WTC11 (cell line): ENCODE data around the gene KIF11. TPM values are rescaled to one million over a fixed set of nuclear protein-coding genes. Genes with fewer than 3 reads are reported as not detected.
A peak's percentile ranks its signal among the peaks of the same experiment; 100 is the strongest.

Experiments
- ATAC-seq: fragments of 200-7000 bp; cut with Tn5 transposase; 2 replicates; pipeline ENCODE4 v1.10.0; 2021; ENCODE audit warnings: mild to moderate bottlenecking, moderate library complexity
- Bru-seq: library from RNA; stranded (reverse); fragments of 400-500 nt; gene quantifications from one replicate; lab custom pipeline; 2021; lab: Mats Ljungman, UMichigan
- CTCF ChIA-PET: fragments of 300-600 bp; sonication (Branson Sonifier 250); formaldehyde crosslinking; loops from one replicate; lab custom pipeline; 2021; ENCODE audit warnings: antibody characterized with exemption; lab: Charles Lee
- POLR2A ChIA-PET: fragments of 350-600 bp; sonication (Branson Sonifier 250); formaldehyde crosslinking; loops from one replicate; lab custom pipeline; 2021; ENCODE audit warnings: antibody characterized with exemption; lab: Charles Lee
- DNase-seq: peaks from one replicate; pipeline ENCODE4 v3.0.0; 2021; ENCODE audit warnings: low spot score
- H3K27ac Mint-ChIP-seq: 2 replicates; pipeline ENCODE4 v1.8.0; 2021; ENCODE audit warnings: mixed read lengths
- H3K27me3 Mint-ChIP-seq: 2 replicates; pipeline ENCODE4 v1.8.0; 2021; ENCODE audit warnings: low read depth, mild to moderate bottlenecking, moderate library complexity, mixed read lengths
- H3K36me3 Mint-ChIP-seq: 2 replicates; pipeline ENCODE4 v1.8.0; 2021; ENCODE audit warnings: mixed read lengths
- H3K4me1 Mint-ChIP-seq: 2 replicates; pipeline ENCODE4 v1.8.0; 2022; ENCODE audit warnings: mixed read lengths
- H3K4me3 Mint-ChIP-seq: 2 replicates; pipeline ENCODE4 v1.8.0; 2021; ENCODE audit warnings: mild to moderate bottlenecking, moderate library complexity, mixed read lengths
- H3K9me3 Mint-ChIP-seq: 2 replicates; pipeline ENCODE4 v1.8.0; 2021; ENCODE audit warnings: mixed read lengths
- CBFB ChIP-seq: sonication (generic); formaldehyde crosslinking; IDR thresholded peaks from 2 replicates; pipeline ENCODE4 v1.8.1; 2022; ENCODE audit warnings: mild to moderate bottlenecking, low read depth, missing genetic modification reagents
- EMX1 ChIP-seq: fragments of 250-450 bp; sonication (Bioruptor Pico); IDR thresholded peaks from 2 replicates; pipeline ENCODE4 v1.8.0; 2021; ENCODE audit warnings: mild to moderate bottlenecking
- ETV6 ChIP-seq: sonication (generic); formaldehyde crosslinking; IDR thresholded peaks from 2 replicates; pipeline ENCODE4 v1.8.1; 2022; ENCODE audit warnings: mild to moderate bottlenecking, missing genetic modification reagents
- GABPB1 ChIP-seq: sonication (generic); formaldehyde crosslinking; IDR thresholded peaks from 2 replicates; pipeline ENCODE4 v1.8.1; 2023; ENCODE audit warnings: mild to moderate bottlenecking, missing genetic modification reagents
- GRHL2 ChIP-seq: fragments of 250-450 bp; sonication (Bioruptor Pico); IDR thresholded peaks from 2 replicates; pipeline ENCODE4 v1.8.0; 2022; ENCODE audit warnings: mild to moderate bottlenecking, moderate library complexity; ENCODE audit not compliant: insufficient replicate concordance, severe bottlenecking
- JUN ChIP-seq: sonication (generic); formaldehyde crosslinking; IDR thresholded peaks from 2 replicates; pipeline ENCODE4 v1.8.0; 2023; ENCODE audit warnings: mild to moderate bottlenecking, missing genetic modification reagents
- KAT7 ChIP-seq: sonication (generic); formaldehyde crosslinking; IDR thresholded peaks from 2 replicates; pipeline ENCODE4 v1.8.1; 2023; ENCODE audit warnings: missing genetic modification reagents, mild to moderate bottlenecking, borderline replicate concordance
- NFYB ChIP-seq: sonication (generic); formaldehyde crosslinking; conservative IDR thresholded peaks from 2 replicates; pipeline ENCODE4 v1.8.0; 2022; ENCODE audit warnings: low read depth, missing genetic modification reagents
- NR1H2 ChIP-seq: sonication (generic); formaldehyde crosslinking; IDR thresholded peaks from 2 replicates; pipeline ENCODE4 v1.9.0; 2021; ENCODE audit warnings: mild to moderate bottlenecking, moderate library complexity, missing genetic modification reagents
- NR2C2 ChIP-seq: sonication (generic); formaldehyde crosslinking; IDR thresholded peaks from 2 replicates; pipeline ENCODE4 v1.8.0; 2022; ENCODE audit warnings: mild to moderate bottlenecking, missing genetic modification reagents
- OVOL2 ChIP-seq: fragments of 250-450 bp; sonication (Bioruptor Pico); IDR thresholded peaks from 2 replicates; pipeline ENCODE4 v1.9.0; 2021; ENCODE audit warnings: mild to moderate bottlenecking, borderline replicate concordance
- RELA ChIP-seq: sonication (generic); formaldehyde crosslinking; IDR thresholded peaks from 2 replicates; pipeline ENCODE4 v1.8.1; 2022; ENCODE audit warnings: missing genetic modification reagents, mild to moderate bottlenecking, borderline replicate concordance
- SMAD3 ChIP-seq: sonication (generic); formaldehyde crosslinking; IDR thresholded peaks from 2 replicates; pipeline ENCODE4 v1.8.0; 2022; ENCODE audit warnings: missing genetic modification reagents, mild to moderate bottlenecking, borderline replicate concordance
- TEAD1 ChIP-seq: sonication (generic); formaldehyde crosslinking; IDR thresholded peaks from 2 replicates; pipeline ENCODE4 v1.8.0; 2022; ENCODE audit warnings: mild to moderate bottlenecking, missing genetic modification reagents
- TP53 ChIP-seq: sonication (generic); formaldehyde crosslinking; IDR thresholded peaks from 2 replicates; pipeline ENCODE4 v1.8.1; 2023; ENCODE audit warnings: mild to moderate bottlenecking, missing genetic modification reagents
- ZNF232 ChIP-seq: sonication (generic); formaldehyde crosslinking; IDR thresholded peaks from 2 replicates; pipeline ENCODE4 v1.8.0; 2022; ENCODE audit warnings: mild to moderate bottlenecking, missing genetic modification reagents
- ZNF263 ChIP-seq: sonication (generic); formaldehyde crosslinking; IDR thresholded peaks from 2 replicates; pipeline ENCODE4 v1.8.1; 2022; ENCODE audit warnings: low read depth, mild to moderate bottlenecking, moderate library complexity, missing genetic modification reagents
- ZNF416 ChIP-seq: fragments of 250-450 bp; sonication (Bioruptor Pico); IDR thresholded peaks from 2 replicates; pipeline ENCODE4 v1.9.0; 2021; ENCODE audit warnings: mild to moderate bottlenecking, inconsistent platforms
- ZNF671 ChIP-seq: fragments of 250-450 bp; sonication (Bioruptor Pico); IDR thresholded peaks from 2 replicates; pipeline ENCODE4 v1.8.0; 2021; ENCODE audit warnings: mild to moderate bottlenecking
- long read RNA-seq, 3 experiments: library from RNA in 1 of 3; library from capped mRNA in 1 of 3; library from polyadenylated mRNA in 1 of 3; unstranded in 2 of 3; stranded (forward) in 1 of 3; transcript quantifications; one replicate each; pipeline ENCODE4 v2.0.0, GENCODE V29; 2021
- total RNA-seq: library from RNA; stranded (reverse); gene quantifications from 3 replicates; pipeline ENCODE4 v1.2.3, GENCODE V29; 2021
- TF ChIP-seq, protein P1 (sequence below): fragments of 250-450 bp; sonication (Bioruptor Pico); IDR thresholded peaks from 2 replicates; pipeline ENCODE4 v2.1.2; 2022; ENCODE audit warnings: mild to moderate bottlenecking, moderate library complexity
- TF ChIP-seq, protein P2 (sequence below): fragments of 250-450 bp; sonication (Bioruptor Pico); IDR thresholded peaks from 2 replicates; pipeline ENCODE4 v1.9.0; 2021; ENCODE audit warnings: mild to moderate bottlenecking, borderline replicate concordance
- TF ChIP-seq, protein P3 (sequence below): sonication (generic); formaldehyde crosslinking; IDR thresholded peaks from 2 replicates; pipeline ENCODE4 v1.8.1; 2022; ENCODE audit warnings: mild to moderate bottlenecking, moderate library complexity, missing genetic modification reagents
- TF ChIP-seq, protein P4 (sequence below): sonication (generic); formaldehyde crosslinking; IDR thresholded peaks from 2 replicates; pipeline ENCODE4 v1.8.1; 2023; ENCODE audit warnings: mild to moderate bottlenecking, missing genetic modification reagents, moderate library complexity
- TF ChIP-seq, protein P5 (sequence below): sonication (generic); formaldehyde crosslinking; IDR thresholded peaks from 2 replicates; pipeline ENCODE4 v1.8.1; 2023; ENCODE audit warnings: mild to moderate bottlenecking, missing genetic modification reagents

KIF11 gene
- total RNA-seq (46.0 to 55.7 TPM (median 47.5 TPM) in 3 replicates), Bru-seq, nascent RNA (percentile 88 among the genes with signal in this experiment)
- long read RNA-seq, experiment 1, full-length matches to known transcripts: 209 of 298 reads
- long read RNA-seq, experiment 1, partial matches to known transcripts: 62 of 298 reads
- long read RNA-seq, experiment 1, other reads (novel, unspliced or antisense): 27 of 298 reads
- long read RNA-seq, experiment 2, full-length matches to known transcripts: 23 of 78 reads
- long read RNA-seq, experiment 2, partial matches to known transcripts: 18 of 78 reads
- long read RNA-seq, experiment 2, other reads (novel, unspliced or antisense): 37 of 78 reads
- long read RNA-seq, experiment 3, full-length matches to known transcripts: 2 of 12 reads
- long read RNA-seq, experiment 3, partial matches to known transcripts: 10 of 12 reads
- long read RNA-seq, experiment 3, other reads (novel, unspliced or antisense): 0 of 12 reads

DNA sequence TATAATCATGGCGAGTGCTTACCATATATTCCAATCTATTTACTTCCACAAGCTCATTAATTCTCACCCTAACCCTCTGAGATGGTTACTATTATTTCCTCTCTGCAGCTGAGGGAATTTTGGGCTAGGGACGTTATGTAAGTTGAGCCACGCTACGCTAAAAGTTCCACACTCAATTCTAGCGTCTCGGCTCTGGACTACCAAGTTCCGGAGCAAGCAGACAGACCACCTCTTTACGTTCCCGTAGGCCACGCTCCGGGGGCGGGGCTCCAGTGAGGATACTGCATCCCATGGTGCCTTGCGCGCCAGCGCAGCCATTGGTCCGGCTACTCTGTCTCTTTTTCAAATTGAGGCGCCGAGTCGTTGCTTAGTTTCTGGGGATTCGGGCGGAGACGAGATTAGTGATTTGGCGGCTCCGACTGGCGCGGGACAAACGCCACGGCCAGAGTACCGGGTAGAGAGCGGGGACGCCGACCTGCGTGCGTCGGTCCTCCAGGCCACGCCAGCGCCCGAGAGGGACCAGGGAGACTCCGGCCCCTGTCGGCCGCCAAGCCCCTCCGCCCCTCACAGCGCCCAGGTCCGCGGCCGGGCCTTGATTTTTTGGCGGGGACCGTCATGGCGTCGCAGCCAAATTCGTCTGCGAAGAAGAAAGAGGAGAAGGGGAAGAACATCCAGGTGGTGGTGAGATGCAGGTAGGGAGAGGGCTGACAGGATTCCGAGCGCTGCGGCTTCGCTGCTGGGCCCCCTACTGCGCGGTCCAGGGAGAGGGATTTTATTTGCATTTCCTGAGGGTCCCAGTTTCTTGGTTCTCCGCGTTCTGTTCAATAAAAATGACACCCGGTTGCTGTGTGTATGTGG is at the start of gene KIF11:
KIF11 (plus strand) TSS at position 370 of the 858 bp plus-strand sequence; CDS start at position 616, 246 bp downstream.
- Mint-ChIP-seq H3K36me3 (no peaks in the 10 kb centered on the region), H3K4me3 (peak within 1 kb of the TSS; percentile 95), H3K27ac (peak within 1 kb of the TSS; percentile 100), H3K27me3 (no peaks in the 10 kb centered on the region), H3K4me1 (peaks cover 52% of the 10 kb centered on the region), H3K9me3 (no peaks in the 10 kb centered on the region)
- DNase-seq (peak; percentile 97), ATAC-seq (peak; percentile 88)
- CTCF ChIA-PET: no interaction called here
- POLR2A ChIA-PET: interaction anchor here (3.2 kb wide), 1 partner anchor 20 kb away, joined by 15 read pairs; the partner anchor contains the start of gene IDE
- TF ChIP-seq ZNF263 (CRISPR knock-in tag): no peak
- no peak for TF ChIP-seq NR1H2 (CRISPR knock-in tag)
- TF ChIP-seq, protein P1, sequence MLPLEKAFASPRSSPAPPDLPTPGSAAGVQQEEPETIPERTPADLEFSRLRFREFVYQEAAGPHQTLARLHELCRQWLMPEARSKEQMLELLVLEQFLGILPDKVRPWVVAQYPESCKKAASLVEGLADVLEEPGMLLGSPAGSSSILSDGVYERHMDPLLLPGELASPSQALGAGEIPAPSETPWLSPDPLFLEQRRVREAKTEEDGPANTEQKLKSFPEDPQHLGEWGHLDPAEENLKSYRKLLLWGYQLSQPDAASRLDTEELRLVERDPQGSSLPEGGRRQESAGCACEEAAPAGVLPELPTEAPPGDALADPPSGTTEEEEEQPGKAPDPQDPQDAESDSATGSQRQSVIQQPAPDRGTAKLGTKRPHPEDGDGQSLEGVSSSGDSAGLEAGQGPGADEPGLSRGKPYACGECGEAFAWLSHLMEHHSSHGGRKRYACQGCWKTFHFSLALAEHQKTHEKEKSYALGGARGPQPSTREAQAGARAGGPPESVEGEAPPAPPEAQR (CRISPR knock-in tag): no peak
- no peak for TF ChIP-seq ZNF671 (CRISPR knock-in tag)
- TF ChIP-seq NR2C2 (CRISPR knock-in tag): no peak
- no peak; the same call in 1 of the 2 replicates for TF ChIP-seq KAT7 (CRISPR knock-in tag)
- TF ChIP-seq NFYB (CRISPR knock-in tag): 0 out of 2 replicates have a peak, but pooled peaks have one; percentile 30
- TF ChIP-seq, protein P2, sequence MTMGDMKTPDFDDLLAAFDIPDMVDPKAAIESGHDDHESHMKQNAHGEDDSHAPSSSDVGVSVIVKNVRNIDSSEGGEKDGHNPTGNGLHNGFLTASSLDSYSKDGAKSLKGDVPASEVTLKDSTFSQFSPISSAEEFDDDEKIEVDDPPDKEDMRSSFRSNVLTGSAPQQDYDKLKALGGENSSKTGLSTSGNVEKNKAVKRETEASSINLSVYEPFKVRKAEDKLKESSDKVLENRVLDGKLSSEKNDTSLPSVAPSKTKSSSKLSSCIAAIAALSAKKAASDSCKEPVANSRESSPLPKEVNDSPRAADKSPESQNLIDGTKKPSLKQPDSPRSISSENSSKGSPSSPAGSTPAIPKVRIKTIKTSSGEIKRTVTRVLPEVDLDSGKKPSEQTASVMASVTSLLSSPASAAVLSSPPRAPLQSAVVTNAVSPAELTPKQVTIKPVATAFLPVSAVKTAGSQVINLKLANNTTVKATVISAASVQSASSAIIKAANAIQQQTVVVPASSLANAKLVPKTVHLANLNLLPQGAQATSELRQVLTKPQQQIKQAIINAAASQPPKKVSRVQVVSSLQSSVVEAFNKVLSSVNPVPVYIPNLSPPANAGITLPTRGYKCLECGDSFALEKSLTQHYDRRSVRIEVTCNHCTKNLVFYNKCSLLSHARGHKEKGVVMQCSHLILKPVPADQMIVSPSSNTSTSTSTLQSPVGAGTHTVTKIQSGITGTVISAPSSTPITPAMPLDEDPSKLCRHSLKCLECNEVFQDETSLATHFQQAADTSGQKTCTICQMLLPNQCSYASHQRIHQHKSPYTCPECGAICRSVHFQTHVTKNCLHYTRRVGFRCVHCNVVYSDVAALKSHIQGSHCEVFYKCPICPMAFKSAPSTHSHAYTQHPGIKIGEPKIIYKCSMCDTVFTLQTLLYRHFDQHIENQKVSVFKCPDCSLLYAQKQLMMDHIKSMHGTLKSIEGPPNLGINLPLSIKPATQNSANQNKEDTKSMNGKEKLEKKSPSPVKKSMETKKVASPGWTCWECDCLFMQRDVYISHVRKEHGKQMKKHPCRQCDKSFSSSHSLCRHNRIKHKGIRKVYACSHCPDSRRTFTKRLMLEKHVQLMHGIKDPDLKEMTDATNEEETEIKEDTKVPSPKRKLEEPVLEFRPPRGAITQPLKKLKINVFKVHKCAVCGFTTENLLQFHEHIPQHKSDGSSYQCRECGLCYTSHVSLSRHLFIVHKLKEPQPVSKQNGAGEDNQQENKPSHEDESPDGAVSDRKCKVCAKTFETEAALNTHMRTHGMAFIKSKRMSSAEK: no peak
- TF ChIP-seq ETV6 (CRISPR knock-in tag): peak; percentile 85
- no peak for TF ChIP-seq OVOL2 (CRISPR knock-in tag)
- no peak for TF ChIP-seq ZNF416 (CRISPR knock-in tag)
- TF ChIP-seq RELA (CRISPR knock-in tag): peak; percentile 44; the same call in 1 of the 2 replicates
- TF ChIP-seq SMAD3 (CRISPR knock-in tag): peak; percentile 89; the same call in 1 of the 2 replicates
- TF ChIP-seq GABPB1: peak; percentile 40
- TF ChIP-seq ZNF232: peak; percentile 28; the same call in 1 of the 2 replicates
- TF ChIP-seq, protein P3, sequence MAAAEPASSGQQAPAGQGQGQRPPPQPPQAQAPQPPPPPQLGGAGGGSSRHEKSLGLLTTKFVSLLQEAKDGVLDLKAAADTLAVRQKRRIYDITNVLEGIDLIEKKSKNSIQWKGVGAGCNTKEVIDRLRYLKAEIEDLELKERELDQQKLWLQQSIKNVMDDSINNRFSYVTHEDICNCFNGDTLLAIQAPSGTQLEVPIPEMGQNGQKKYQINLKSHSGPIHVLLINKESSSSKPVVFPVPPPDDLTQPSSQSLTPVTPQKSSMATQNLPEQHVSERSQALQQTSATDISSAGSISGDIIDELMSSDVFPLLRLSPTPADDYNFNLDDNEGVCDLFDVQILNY: peak; percentile 70; the same call in 1 of the 2 replicates
- TF ChIP-seq CBFB: no peak
- 0 out of 2 replicates have a peak, but pooled peaks have one; percentile 75 for TF ChIP-seq TP53 (CRISPR knock-in tag)
- peak; percentile 49 for TF ChIP-seq TEAD1 (CRISPR knock-in tag)
- 0 out of 2 replicates have a peak, but pooled peaks have one; percentile 22 for TF ChIP-seq JUN (CRISPR knock-in tag)
- TF ChIP-seq GRHL2: no peak
- TF ChIP-seq, protein P4, sequence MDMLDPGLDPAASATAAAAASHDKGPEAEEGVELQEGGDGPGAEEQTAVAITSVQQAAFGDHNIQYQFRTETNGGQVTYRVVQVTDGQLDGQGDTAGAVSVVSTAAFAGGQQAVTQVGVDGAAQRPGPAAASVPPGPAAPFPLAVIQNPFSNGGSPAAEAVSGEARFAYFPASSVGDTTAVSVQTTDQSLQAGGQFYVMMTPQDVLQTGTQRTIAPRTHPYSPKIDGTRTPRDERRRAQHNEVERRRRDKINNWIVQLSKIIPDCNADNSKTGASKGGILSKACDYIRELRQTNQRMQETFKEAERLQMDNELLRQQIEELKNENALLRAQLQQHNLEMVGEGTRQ: peak; percentile 24; the same call in 1 of the 2 replicates
- TF ChIP-seq, protein P5, sequence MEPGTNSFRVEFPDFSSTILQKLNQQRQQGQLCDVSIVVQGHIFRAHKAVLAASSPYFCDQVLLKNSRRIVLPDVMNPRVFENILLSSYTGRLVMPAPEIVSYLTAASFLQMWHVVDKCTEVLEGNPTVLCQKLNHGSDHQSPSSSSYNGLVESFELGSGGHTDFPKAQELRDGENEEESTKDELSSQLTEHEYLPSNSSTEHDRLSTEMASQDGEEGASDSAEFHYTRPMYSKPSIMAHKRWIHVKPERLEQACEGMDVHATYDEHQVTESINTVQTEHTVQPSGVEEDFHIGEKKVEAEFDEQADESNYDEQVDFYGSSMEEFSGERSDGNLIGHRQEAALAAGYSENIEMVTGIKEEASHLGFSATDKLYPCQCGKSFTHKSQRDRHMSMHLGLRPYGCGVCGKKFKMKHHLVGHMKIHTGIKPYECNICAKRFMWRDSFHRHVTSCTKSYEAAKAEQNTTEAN (CRISPR knock-in tag): 0 out of 2 replicates have a peak, but pooled peaks have one; percentile 71
- no peak for TF ChIP-seq EMX1
